ENCODE data around the gene SELENOI. TPM values are rescaled to one million over a fixed set of nuclear protein-coding genes. Genes with fewer than 3 reads are reported as not detected.

The SELENOI gene, protein sequence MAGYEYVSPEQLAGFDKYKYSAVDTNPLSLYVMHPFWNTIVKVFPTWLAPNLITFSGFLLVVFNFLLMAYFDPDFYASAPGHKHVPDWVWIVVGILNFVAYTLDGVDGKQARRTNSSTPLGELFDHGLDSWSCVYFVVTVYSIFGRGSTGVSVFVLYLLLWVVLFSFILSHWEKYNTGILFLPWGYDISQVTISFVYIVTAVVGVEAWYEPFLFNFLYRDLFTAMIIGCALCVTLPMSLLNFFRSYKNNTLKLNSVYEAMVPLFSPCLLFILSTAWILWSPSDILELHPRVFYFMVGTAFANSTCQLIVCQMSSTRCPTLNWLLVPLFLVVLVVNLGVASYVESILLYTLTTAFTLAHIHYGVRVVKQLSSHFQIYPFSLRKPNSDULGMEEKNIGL
- total RNA-seq = 25.1 and 29.1 TPM in 2 replicates

DNA sequence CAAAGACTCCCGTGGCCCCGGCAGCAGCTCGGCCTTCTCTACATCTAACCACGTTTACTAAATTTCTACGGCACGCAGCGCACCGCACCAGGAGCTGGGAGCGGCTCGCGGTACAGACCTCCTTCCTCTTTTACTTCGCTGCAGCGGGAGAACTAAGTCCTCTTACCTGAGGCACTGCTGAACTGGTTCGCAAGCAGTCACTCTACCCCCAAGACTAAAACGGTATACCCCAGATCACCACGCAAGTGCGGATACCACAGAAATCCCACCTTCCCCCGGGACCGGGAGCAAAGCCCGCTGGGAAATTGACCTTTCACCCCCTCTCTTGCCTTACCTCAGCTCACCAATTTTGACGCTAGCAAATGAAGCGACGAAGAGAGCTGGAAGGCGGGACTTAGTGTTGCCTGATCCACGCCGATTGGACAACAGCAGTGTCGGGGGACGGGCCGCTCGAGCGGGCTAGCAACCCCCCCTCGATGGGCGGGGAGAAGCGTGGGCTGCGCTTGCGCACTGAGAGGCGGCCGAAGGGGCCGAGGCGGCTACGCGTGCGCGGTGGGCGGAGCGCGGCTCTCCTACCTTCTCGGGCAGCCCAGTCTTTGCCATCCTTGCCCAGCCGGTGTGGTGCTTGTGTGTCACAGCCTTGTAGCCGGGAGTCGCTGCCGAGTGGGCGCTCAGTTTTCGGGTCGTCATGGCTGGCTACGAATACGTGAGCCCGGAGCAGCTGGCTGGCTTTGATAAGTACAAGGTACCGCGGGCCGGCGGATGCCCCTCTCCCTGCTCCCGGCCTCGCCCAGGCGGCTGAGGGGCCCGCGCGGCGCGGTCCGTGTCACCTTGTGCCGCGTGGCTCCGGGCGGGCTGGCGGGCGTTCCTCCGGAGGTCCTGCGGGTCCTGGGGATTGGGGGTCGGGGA, at the start of gene SELENOI:
SELENOI (plus strand) TSS at position 599 of the 909 bp plus-strand sequence; CDS start at position 689, 90 bp downstream.

DNA sequence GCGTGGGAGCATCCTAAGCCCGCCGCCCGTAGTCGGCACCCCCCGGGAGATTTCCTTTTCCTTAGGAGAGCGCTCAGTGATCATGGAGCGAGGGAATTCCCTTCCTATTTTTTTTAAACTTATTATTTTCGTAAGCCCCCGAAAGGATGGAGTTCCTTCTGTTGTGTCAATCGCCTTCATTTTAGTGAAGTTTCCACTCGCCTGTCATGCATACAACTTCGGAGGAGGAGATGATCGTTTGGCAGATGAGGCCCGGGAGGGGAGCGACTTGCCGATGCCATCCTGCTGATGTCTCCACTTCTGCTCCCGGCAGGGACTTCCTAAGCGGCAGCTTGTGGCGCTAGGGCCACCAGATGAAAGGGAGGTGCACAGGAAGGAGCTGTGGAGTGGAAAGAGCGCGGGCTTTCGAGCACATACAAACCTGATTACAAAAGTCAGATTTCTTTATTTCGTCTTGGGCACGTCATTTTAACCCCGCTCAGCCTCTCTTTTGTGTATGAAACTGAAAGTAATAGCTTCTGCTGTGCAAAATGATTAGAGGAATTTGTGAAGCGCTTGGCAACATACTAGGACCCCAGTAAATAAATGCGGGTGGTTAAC, 611 bp downstream of the SELENOI start, which contains the start of gene ADGRF3:
ADGRF3 (minus strand) TSS at position 336 of the 600 bp plus-strand sequence. CDS start 555 bp downstream, outside the sequence.

DNA sequence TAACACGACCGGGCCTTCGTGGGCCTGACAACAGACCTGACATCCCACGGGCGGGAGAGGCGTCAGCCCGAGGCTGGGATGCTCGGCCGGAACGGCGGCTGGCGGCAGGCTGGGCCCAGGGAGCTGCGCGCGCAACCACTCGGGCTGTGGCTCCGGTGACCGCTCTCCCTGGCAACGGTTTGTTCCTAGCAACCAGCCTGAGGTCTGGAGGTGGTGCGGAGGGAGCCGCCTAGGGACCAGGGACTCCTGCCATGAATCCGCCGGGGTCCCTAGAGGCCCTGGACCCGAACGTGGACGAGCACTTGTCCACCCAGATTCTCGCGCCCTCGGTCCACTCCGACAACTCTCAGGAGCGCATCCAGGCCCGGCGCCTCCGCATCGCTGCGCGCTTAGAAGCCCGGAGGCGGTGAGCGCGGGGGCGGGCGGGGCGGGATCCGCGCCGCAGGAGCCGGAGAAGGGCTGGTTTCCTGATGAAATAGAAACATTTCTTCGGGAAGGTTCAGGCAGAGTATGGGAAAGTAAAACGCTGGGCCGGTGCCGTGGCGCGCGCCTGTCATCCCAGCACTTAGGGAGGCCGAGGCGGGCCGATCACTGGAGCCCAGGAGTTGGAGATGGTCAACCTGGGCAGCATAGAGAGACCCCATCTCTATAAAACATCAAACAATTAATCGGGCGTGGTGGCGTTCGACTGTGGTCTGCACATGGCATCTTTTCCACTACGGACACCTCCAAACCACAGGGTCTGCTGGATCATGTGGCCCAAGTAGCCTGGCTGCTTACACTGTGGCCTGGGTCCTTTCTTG, 56.0 kb downstream of the SELENOI start, which contains the start of gene DRC1:
DRC1 (plus strand) TSS at position 182 of the 803 bp plus-strand sequence; CDS start at position 252, 70 bp downstream.

Other genes starting within 250 kb of the SELENOI start
- 0.22 and 0.50 TPM in 2 replicates for gene GAREM2, start 173.1 kb upstream of the SELENOI start, total RNA-seq
- 159 and 176 TPM in 2 replicates for gene HADHA, start 101.5 kb upstream of the SELENOI start, total RNA-seq
- 89.1 and 99.8 TPM in 2 replicates for gene HADHB, start 101.2 kb upstream of the SELENOI start, total RNA-seq
- gene ADGRF3, start 646 bp downstream of the SELENOI start, total RNA-seq = 0.22 TPM in 1 of 2 replicates, not detected in the other
- under 0.01 and 0.22 TPM in 2 replicates for gene DRC1, start 55.8 kb downstream of the SELENOI start, total RNA-seq
- under 0.01 and 0.66 TPM in 2 replicates for gene OTOF, start 132.0 kb downstream of the SELENOI start, total RNA-seq

Measured in uterine smooth muscle cell (primary cell).